H1 (cell line): ENCODE data around the gene TMEM121B. TPM values are rescaled to one million over a fixed set of nuclear protein-coding genes. Genes with fewer than 3 reads are reported as not detected.

ENCODE experiments used
- CTCF ChIA-PET: fragments of 300-600 bp; sonication (Branson Sonifier 250); formaldehyde crosslinking; loops from one replicate; lab custom pipeline; 2021; ENCODE audit not compliant: partially characterized antibody; lab: Charles Lee
- POLR2A ChIA-PET: fragments of 300-600 bp; sonication (Branson Sonifier 250); formaldehyde crosslinking; loops from one replicate; lab custom pipeline; 2021; ENCODE audit warnings: inconsistent platforms; ENCODE audit not compliant: partially characterized antibody; lab: Charles Lee
- DNase-seq, 2 experiments: peaks; one replicate each; pipeline versions ENCODE4 v3.0.0 to v3.0.0-alpha.2; 2010 to 2022; ENCODE audit warnings: low spot score in 2 of 2, low read depth in 1 of 2, mixed read lengths in 1 of 2
- FAIRE-seq: peaks from 2 replicates; lab custom pipeline; 2011; peaks lifted over from hg19 to GRCh38; lab: Jason Lieb, UNC
- H2AFZ ChIP-seq: 2 replicates; pipeline ENCODE4 v1.8.1; 2012; ENCODE audit warnings: low read length, inconsistent platforms
- H2AK5ac ChIP-seq: 2 replicates; pipeline ENCODE4 v1.6.1; 2013; ENCODE audit warnings: low read depth, low read length
- H2BK120ac ChIP-seq: replicated peaks from 2 replicates; pipeline ENCODE3; 2013; ENCODE audit warnings: low read depth, low read length, inconsistent platforms
- H2BK12ac ChIP-seq: 2 replicates; pipeline ENCODE4 v1.6.1; 2013; ENCODE audit warnings: low read depth, low read length
- H2BK15ac ChIP-seq: 2 replicates; pipeline ENCODE4 v1.6.1; 2013; ENCODE audit warnings: low read length
- H2BK20ac ChIP-seq: 2 replicates; pipeline ENCODE4 v1.6.1; 2013; ENCODE audit warnings: low read length
- H2BK5ac ChIP-seq: 2 replicates; pipeline ENCODE4 v1.6.1; 2013; ENCODE audit warnings: low read depth, low read length
- H3K14ac ChIP-seq: 2 replicates; pipeline ENCODE4 v1.6.1; 2013; ENCODE audit warnings: inconsistent platforms; ENCODE audit not compliant: insufficient read length
- H3K18ac ChIP-seq: 2 replicates; pipeline ENCODE4 v1.6.1; 2013; ENCODE audit warnings: low read length; ENCODE audit errors: extremely low read depth
- H3K23ac ChIP-seq: 2 replicates; pipeline ENCODE4 v1.6.1; 2013; ENCODE audit warnings: inconsistent platforms; ENCODE audit not compliant: insufficient read length
- H3K23me2 ChIP-seq: 2 replicates; pipeline ENCODE4 v1.6.1; 2013; ENCODE audit warnings: low read depth, low read length
- H3K27ac ChIP-seq: 2 replicates; pipeline ENCODE4 v1.6.1; 2011; ENCODE audit warnings: low read depth, low read length, inconsistent platforms
- H3K27me3 ChIP-seq, 4 experiments: replicated peaks in 1 of 4; 1 replicate in 1 of 4; 2 replicates in 3 of 4; pipeline versions ENCODE4 v1.6.1 to v1.8.1; 2011 to 2013; ENCODE audit warnings: low read length in 3 of 4, mild to moderate bottlenecking in 3 of 4, inconsistent platforms in 2 of 4, mixed read lengths in 2 of 4, moderate library complexity in 1 of 4; ENCODE audit not compliant: control insufficient read depth in 3 of 4, insufficient read depth in 3 of 4; ENCODE audit errors: extremely low read depth in 1 of 4
- H3K36me3 ChIP-seq, 4 experiments: 2 replicates each; pipeline versions ENCODE4 v1.6.1 to v1.8.1; 2011 to 2013; ENCODE audit warnings: mild to moderate bottlenecking in 4 of 4, low read length in 3 of 4, moderate library complexity in 2 of 4, control low read depth in 1 of 4, inconsistent platforms in 1 of 4; ENCODE audit not compliant: insufficient read depth in 4 of 4, control insufficient read depth in 2 of 4
- H3K4ac ChIP-seq: replicated peaks from 2 replicates; pipeline ENCODE3; 2013; ENCODE audit warnings: low read length, low read depth, mixed read lengths, inconsistent platforms; ENCODE audit not compliant: insufficient read length
- H3K4me1 ChIP-seq, 4 experiments: replicated peaks in 1 of 4; 1 replicate in 1 of 4; 2 replicates in 3 of 4; pipeline versions ENCODE4 v1.6.1 to v1.8.1; 2011 to 2013; ENCODE audit warnings: low read length in 3 of 4, inconsistent platforms in 2 of 4, mixed read lengths in 1 of 4; ENCODE audit not compliant: insufficient read depth in 4 of 4, control insufficient read depth in 3 of 4
- H3K4me2 ChIP-seq, 2 experiments: 2 replicates each; pipeline versions ENCODE4 v1.6.1 to v1.8.1; 2011 to 2013; ENCODE audit warnings: low read depth in 2 of 2, low read length in 2 of 2, control low read depth in 1 of 2, inconsistent platforms in 1 of 2, mild to moderate bottlenecking in 1 of 2; ENCODE audit not compliant: insufficient read depth in 1 of 2
- H3K4me3 ChIP-seq, 4 experiments: fragments of 200-600, 300-600 bp in 1 of 4; sonication (generic), shearing (Covaris generic), sonication (Bioruptor Twin) in 1 of 4; 2 replicates each; pipeline versions ENCODE4 v1.5.1 to v1.8.1; 2011 to 2016; ENCODE audit warnings: low read length in 4 of 4, low read depth in 3 of 4, control low read depth in 2 of 4, inconsistent platforms in 2 of 4, mild to moderate bottlenecking in 2 of 4, mixed read lengths in 1 of 4, moderate library complexity in 1 of 4; ENCODE audit not compliant: insufficient read depth in 2 of 4; ENCODE audit errors: extremely low read depth in 1 of 4
- H3K56ac ChIP-seq: replicated peaks from 2 replicates; pipeline ENCODE3; 2013; ENCODE audit warnings: low read depth, mild to moderate bottlenecking, mixed read lengths, low read length, inconsistent platforms; ENCODE audit not compliant: insufficient read length
- H3K79me1 ChIP-seq: 2 replicates; pipeline ENCODE4 v1.6.1; 2013; ENCODE audit warnings: low read depth, low read length, control low read depth
- H3K79me2 ChIP-seq, 2 experiments: 2 replicates each; pipeline versions ENCODE4 v1.6.1 to v1.8.1; 2012 to 2013; ENCODE audit warnings: low read length in 2 of 2, mild to moderate bottlenecking in 2 of 2, inconsistent platforms in 1 of 2; ENCODE audit not compliant: insufficient read depth in 2 of 2, control insufficient read depth in 1 of 2
- H3K9ac ChIP-seq, 4 experiments: replicated peaks in 1 of 4; 1 replicate in 1 of 4; 2 replicates in 3 of 4; pipeline versions ENCODE4 v1.6.1 to v1.8.1; 2011 to 2013; ENCODE audit warnings: low read depth in 3 of 4, low read length in 3 of 4, control low read depth in 2 of 4, mild to moderate bottlenecking in 2 of 4, moderate library complexity in 2 of 4, inconsistent platforms in 1 of 4; ENCODE audit errors: extremely low read depth in 1 of 4
- H3K9me3 ChIP-seq, 2 experiments: 2 replicates each; pipeline versions ENCODE4 v1.6.1 to v1.8.1; 2012 to 2013; ENCODE audit warnings: mild to moderate bottlenecking in 2 of 2, moderate library complexity in 2 of 2, control low read depth in 1 of 2, inconsistent platforms in 1 of 2, low read depth in 1 of 2, low read length in 1 of 2, mixed read lengths in 1 of 2; ENCODE audit not compliant: insufficient read depth in 2 of 2
- H4K20me1 ChIP-seq, 2 experiments: replicated peaks in 1 of 2; 2 replicates each; pipeline versions ENCODE3 to v1.8.1; 2011 to 2013; ENCODE audit warnings: inconsistent platforms in 2 of 2, low read length in 2 of 2, mild to moderate bottlenecking in 1 of 2; ENCODE audit not compliant: insufficient read depth in 2 of 2, control insufficient read depth in 1 of 2
- H4K5ac ChIP-seq: 2 replicates; pipeline ENCODE4 v1.6.1; 2013; ENCODE audit warnings: low read length, low read depth, mixed read lengths, inconsistent platforms; ENCODE audit not compliant: insufficient read length
- H4K8ac ChIP-seq: 2 replicates; pipeline ENCODE4 v1.8.0; 2013; ENCODE audit warnings: mild to moderate bottlenecking, moderate library complexity, low read length, inconsistent platforms; ENCODE audit not compliant: insufficient read depth; ENCODE audit errors: extremely low read depth
- H4K91ac ChIP-seq: replicated peaks from 2 replicates; pipeline ENCODE3; 2013; ENCODE audit warnings: low read length, mixed read lengths, inconsistent platforms; ENCODE audit not compliant: insufficient read length
- ASH2L ChIP-seq: fragments of 200-600, 300-600 bp; sonication (generic); IDR thresholded peaks from one replicate; pipeline ENCODE4 v1.7.1; 2017; ENCODE audit warnings: low read length
- BACH1 ChIP-seq: IDR thresholded peaks from 2 replicates; pipeline ENCODE4 v1.6.1; 2012; ENCODE audit warnings: low read length, improper control_type of control experiment
- BRCA1 ChIP-seq: IDR thresholded peaks from 2 replicates; pipeline ENCODE4 v1.6.1; 2012; ENCODE audit warnings: low read depth, low read length, improper control_type of control experiment
- EGR1 ChIP-seq: IDR thresholded peaks from 2 replicates; pipeline ENCODE4 v1.6.1; 2011; ENCODE audit warnings: low read depth, low read length, borderline replicate concordance
- GTF2F1 ChIP-seq: IDR thresholded peaks from 2 replicates; pipeline ENCODE4 v1.6.1; 2012; ENCODE audit warnings: low read depth, low read length, improper control_type of control experiment, borderline replicate concordance
- JUND ChIP-seq: IDR thresholded peaks from 2 replicates; pipeline ENCODE4 v1.6.1; 2011; ENCODE audit warnings: mild to moderate bottlenecking, improper control_type of control experiment, low read length
- KDM1A ChIP-seq: fragments of 200-600, 300-600 bp; sonication (generic); IDR thresholded peaks from 2 replicates; pipeline ENCODE4 v1.7.1; 2016; ENCODE audit warnings: mild to moderate bottlenecking, low read length, borderline replicate concordance
- NANOG ChIP-seq: IDR thresholded peaks from 2 replicates; pipeline ENCODE4 v1.6.1; 2011; ENCODE audit warnings: low read length, low read depth, mild to moderate bottlenecking, inconsistent platforms; ENCODE audit not compliant: insufficient read depth, poor library complexity, severe bottlenecking
- NRF1 ChIP-seq: IDR thresholded peaks from 2 replicates; pipeline ENCODE4 v1.6.1; 2011; ENCODE audit warnings: mild to moderate bottlenecking, low read depth, low read length, improper control_type of control experiment
- RFX5 ChIP-seq: IDR thresholded peaks from 2 replicates; pipeline ENCODE4 v1.6.1; 2011; ENCODE audit warnings: low read depth, low read length, improper control_type of control experiment, borderline replicate concordance
- SAP30 ChIP-seq: fragments of 300-600 bp; sonication (generic); IDR thresholded peaks from 2 replicates; pipeline ENCODE4 v1.7.1; 2012; ENCODE audit warnings: low read length, moderate library complexity, mild to moderate bottlenecking, inconsistent platforms; ENCODE audit not compliant: insufficient read depth, insufficient replicate concordance
- TCF12 ChIP-seq: IDR thresholded peaks from 2 replicates; pipeline ENCODE4 v1.6.1; 2011; ENCODE audit warnings: low read depth, mild to moderate bottlenecking, low read length
- WGBS, 2 experiments: shearing (Covaris generic) in 1 of 2; methylation state at CpG; one replicate each; pipeline versions ENCODE4 v1.1.6 to v1.1.7; 2013 to 2015; ENCODE audit warnings: low lambda C conversion rate in 2 of 2, mixed read lengths in 2 of 2, inconsistent platforms in 1 of 2, low coverage in 1 of 2, missing lambda C conversion rate in 1 of 2; ENCODE audit not compliant: insufficient replicate concordance in 2 of 2, insufficient coverage in 1 of 2, insufficient read length in 1 of 2; ENCODE audit errors: extremely low coverage in 1 of 2, missing lambda C conversion rate in 1 of 2; 5-methylcytosine and 5-hydroxymethylcytosine counted together
- polyA plus RNA-seq, 7 experiments: library from polyadenylated mRNA; depleted of rRNA in 3 of 7; stranded (reverse) in 5 of 7; unstranded in 2 of 7; fragments of >200 nt in 5 of 7; fragments of 200-250 nt in 2 of 7; gene quantifications; 1 replicate in 5 of 7; 2 replicates in 1 of 7; 4 replicates in 1 of 7; pipeline versions ENCODE4 v1.2.1 to v1.2.3, GENCODE V29; 2011 to 2013; ENCODE audit warnings: missing spikeins in 2 of 7, mixed read lengths in 2 of 7
- total RNA-seq: library from RNA; stranded (reverse); fragmentation: NEBNext Ultra II Directional; extraction: Animal tissue kit (Norgen Biotek cat#: 25700); gene quantifications from 2 replicates; pipeline ENCODE4 v1.2.1, GENCODE V29; 2021
- TF ChIP-seq, protein P1 (sequence below): IDR thresholded peaks from 2 replicates; pipeline ENCODE4 v1.6.1; 2012; ENCODE audit warnings: inconsistent platforms

TMEM121B gene
- total and polyA plus RNA-seq, 2 of the 8 experiments (the other 6 are each of a cell fraction or from before 2014, with no cell fraction given), result 4.3 to 6.9 TPM

DNA sequence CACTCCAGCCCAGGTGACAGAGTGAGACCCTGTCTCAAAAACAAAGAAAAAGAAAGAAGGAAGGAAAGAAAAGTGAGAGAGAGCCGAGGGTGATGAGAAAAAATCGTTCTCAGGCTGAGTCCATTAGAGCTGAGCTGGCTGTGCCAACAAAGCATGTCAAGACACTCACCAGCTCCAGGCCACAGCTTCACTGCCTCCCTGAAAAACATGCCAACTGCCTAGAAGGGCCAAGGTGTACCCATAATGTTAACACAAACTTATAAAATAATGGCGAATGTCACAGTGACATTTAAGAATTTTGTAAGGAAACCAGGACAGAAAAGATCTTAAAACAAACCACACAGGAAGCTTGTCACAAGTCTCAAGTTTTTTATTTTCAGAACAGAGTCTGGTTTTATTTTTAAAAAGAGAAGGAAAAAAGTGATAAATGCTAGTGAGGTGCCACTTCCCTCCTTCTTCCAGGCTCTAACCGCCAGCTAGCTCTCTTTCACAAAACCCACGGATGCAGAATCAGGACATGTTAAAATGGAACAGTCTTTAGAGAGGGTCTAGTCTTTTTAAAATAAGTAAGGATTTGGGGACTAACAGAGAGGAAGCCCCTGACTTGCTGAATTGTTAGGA lies 5.1 kb downstream of the TMEM121B start:
- ChIA-PET CTCF (interaction anchor here (0.7 to 5.9 kb wide), 9 partner anchors 9 to 719 kb away, joined by 3 to 29 read pairs (median 4); no protein-coding TSS in a partner anchor), POLR2A (interaction anchor here (1.0 kb wide), 1 partner anchor 28 kb away, joined by 3 read pairs; no protein-coding TSS in a partner anchor)
- Histone ChIP-seq H3K79me2 (no peaks in the 10 kb centered on the region), H2AK5ac (no peak overlapping the region), H2BK20ac (no peak overlapping the region), H4K20me1 (peaks cover 2 to 8% of the 10 kb centered on the region in 2 experiments), H3K14ac (no peak overlapping the region), H2BK12ac (no peak overlapping the region), H3K56ac (no peak overlapping the region), H4K91ac (no peak overlapping the region), H3K9me3 (no peaks in the 10 kb centered on the region), H2BK15ac (peak overlapping the region; percentile 81; the same call in 1 of the 2 replicates), H4K5ac (no peak overlapping the region), H2BK120ac (no peak overlapping the region), H3K23me2 (peaks cover 6% of the 10 kb centered on the region; the same call in 1 of the 2 replicates), H3K79me1 (0 out of 2 replicates have a peak, but pooled peaks cover 4% of the 10 kb centered on the region), H3K4me1 (peaks cover 4 to 8% (median 6%) of the 10 kb centered on the region in 4 experiments; a peak in 5 of 7 replicates), H2BK5ac (no peak overlapping the region), H3K23ac (no peak overlapping the region), H3K36me3 (no peaks in the 10 kb centered on the region), H3K27me3 (peaks cover 0 to 4% (median 3%) of the 10 kb centered on the region in 4 experiments; a peak in 4 of 7 replicates), H2AFZ (no peak overlapping the region), H3K9ac (no peak overlapping the region), H4K8ac (no peak overlapping the region), H3K18ac (peak overlapping the region; percentile 56; the same call in 1 of the 2 replicates), H3K4ac (no peak overlapping the region), H3K4me2 (no peak overlapping the region), H3K4me3 (no peak overlapping the region), H3K27ac (no peak overlapping the region)
- FAIRE-seq (no peak), DNase-seq (no peak)
- WGBS, 2 experiments, result 82% methylated on average over 5 of the region's 5 CpGs; no CpG with 5 or more reads in 1 of the 2 experiments
- TF ChIP-seq BACH1, result no peak
- TF ChIP-seq, protein P1, sequence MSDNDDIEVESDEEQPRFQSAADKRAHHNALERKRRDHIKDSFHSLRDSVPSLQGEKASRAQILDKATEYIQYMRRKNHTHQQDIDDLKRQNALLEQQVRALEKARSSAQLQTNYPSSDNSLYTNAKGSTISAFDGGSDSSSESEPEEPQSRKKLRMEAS, result no peak
- TF ChIP-seq NANOG, result no peak
- no peak for TF ChIP-seq KDM1A
- no peak for TF ChIP-seq SAP30
- no peak for TF ChIP-seq NRF1
- no peak for TF ChIP-seq BRCA1
- no peak for TF ChIP-seq TCF12
- no peak for TF ChIP-seq ASH2L
- TF ChIP-seq RFX5, result no peak
- TF ChIP-seq JUND, result no peak
- TF ChIP-seq EGR1, result no peak
- no peak for TF ChIP-seq GTF2F1
